HepG2 (cell line): Measurements from ENCODE around the gene SH3GL1. TPM values are rescaled to one million over a fixed set of nuclear protein-coding genes. Genes with fewer than 3 reads are reported as not detected.

Experiments
- ATF4 ChIP-seq, 2 experiments: fragments of 450-650 bp in 1 of 2; sonication (generic) in 1 of 2; formaldehyde crosslinking; IDR thresholded peaks; 2 replicates each; pipeline versions ENCODE4 v1.5.0 to v1.8.0; 2020 to 2022; ENCODE audit warnings: mild to moderate bottlenecking in 1 of 2, missing genetic modification reagents in 1 of 2
- BATF2 ChIP-seq: sonication (generic); formaldehyde crosslinking; IDR thresholded peaks from 2 replicates; pipeline ENCODE4 v1.8.0; 2022; ENCODE audit warnings: mild to moderate bottlenecking, missing genetic modification reagents, moderate library complexity
- CCDC6 ChIP-seq: sonication (generic); formaldehyde crosslinking; IDR thresholded peaks from 2 replicates; pipeline ENCODE4 v1.8.1; 2022; ENCODE audit warnings: mild to moderate bottlenecking, missing genetic modification reagents, moderate library complexity
- FOSL1 ChIP-seq: sonication (generic); formaldehyde crosslinking; IDR thresholded peaks from 2 replicates; pipeline ENCODE4 v1.9.0; 2021; ENCODE audit warnings: missing genetic modification reagents, borderline replicate concordance
- FOXA3 ChIP-seq: IDR thresholded peaks from 2 replicates; pipeline ENCODE4 v1.6.1; 2016; ENCODE audit warnings: missing genetic modification reagents, missing compliant biosample characterization
- FOXJ3 ChIP-seq: sonication (generic); formaldehyde crosslinking; IDR thresholded peaks from 2 replicates; pipeline ENCODE4 v1.4.0; 2020; ENCODE audit warnings: missing genetic modification reagents, mild to moderate bottlenecking, borderline replicate concordance
- FOXP1 ChIP-seq, 2 experiments: fragments of 450-650 bp in 1 of 2; IDR thresholded peaks; 2 replicates each; pipeline ENCODE4 v1.6.1; 2017 to 2018; ENCODE audit warnings: antibody characterized with exemption in 1 of 2
- GATAD1 ChIP-seq: IDR thresholded peaks from 2 replicates; pipeline ENCODE4 v1.6.1; 2016; ENCODE audit warnings: missing genetic modification reagents, missing compliant biosample characterization
- IRF9 ChIP-seq: sonication (generic); formaldehyde crosslinking; IDR thresholded peaks from 2 replicates; pipeline ENCODE4 v1.8.0; 2022; ENCODE audit warnings: missing genetic modification reagents, mild to moderate bottlenecking, borderline replicate concordance
- KAT2B ChIP-seq: fragments of 150-350 bp; IDR thresholded peaks from 2 replicates; pipeline ENCODE4 v1.6.1; 2014; ENCODE audit warnings: low read depth, low read length, borderline replicate concordance
- MED1 ChIP-seq: sonication (generic); formaldehyde crosslinking; IDR thresholded peaks from 2 replicates; pipeline ENCODE4 v1.4.0; 2020; ENCODE audit warnings: missing genetic modification reagents
- MIER2 ChIP-seq: IDR thresholded peaks from 2 replicates; pipeline ENCODE4 v1.6.1; 2016; ENCODE audit warnings: missing biosample characterization, missing genetic modification reagents
- PHF21A ChIP-seq: sonication (generic); formaldehyde crosslinking; IDR thresholded peaks from 2 replicates; pipeline ENCODE4 v1.5.0; 2020; ENCODE audit warnings: mild to moderate bottlenecking, missing genetic modification reagents
- POGK ChIP-seq: sonication (generic); formaldehyde crosslinking; conservative IDR thresholded peaks from 2 replicates; pipeline ENCODE4 v1.8.0; 2022; ENCODE audit warnings: mild to moderate bottlenecking, moderate library complexity, missing genetic modification reagents
- RAD21 ChIP-seq: fragments of 450-650 bp; formaldehyde crosslinking; IDR thresholded peaks from 2 replicates; pipeline ENCODE4 v1.5.0; 2020; ENCODE audit warnings: mild to moderate bottlenecking
- U2AF1 ChIP-seq: fragments of 200-400 bp; formaldehyde crosslinking; optimal IDR thresholded peaks from 2 replicates; pipeline ENCODE3; 2017; ENCODE audit warnings: mild to moderate bottlenecking, low read depth, low read length
- ZBTB34 ChIP-seq: sonication (generic); formaldehyde crosslinking; IDR thresholded peaks from 2 replicates; pipeline ENCODE4 v1.8.0; 2022; ENCODE audit warnings: mild to moderate bottlenecking, missing genetic modification reagents
- ZBTB4 ChIP-seq: sonication (generic); formaldehyde crosslinking; IDR thresholded peaks from 2 replicates; pipeline ENCODE4 v1.4.0; 2020; ENCODE audit warnings: missing genetic modification reagents, mild to moderate bottlenecking, borderline replicate concordance
- ZFP37 ChIP-seq: sonication (generic); formaldehyde crosslinking; IDR thresholded peaks from 2 replicates; pipeline ENCODE4 v1.4.0; 2020; ENCODE audit warnings: missing genetic modification reagents, borderline replicate concordance
- polyA plus RNA-seq, 8 experiments: library from polyadenylated mRNA; depleted of rRNA in 3 of 8; stranded (reverse) in 7 of 8; unstranded in 1 of 8; fragments of >200 nt; fragmentation: Illumina TruSeq in 4 of 8; extraction: Trizol in 4 of 8; gene quantifications; 2 replicates each; pipeline versions ENCODE4 v1.2.1 to v1.2.3, GENCODE V29; 2011 to 2016; ENCODE audit warnings: low read depth in 4 of 8, missing spikeins in 1 of 8, mixed read lengths in 1 of 8; ENCODE audit not compliant: insufficient read depth in 1 of 8
- total RNA-seq, 5 experiments: library from RNA; depleted of rRNA; stranded (reverse); fragments of >200 nt; fragmentation: Illumina TruSeq; extraction: Trizol; gene quantifications; 2 replicates each; pipeline ENCODE4 v1.2.3, GENCODE V29; 2016; ENCODE audit warnings: low read depth in 1 of 5

The SH3GL1 gene
- total and polyA plus RNA-seq, 2 of the 13 experiments (the other 11 are each of a cell fraction or from before 2014, with no cell fraction given): 33.0 to 45.1 TPM

GRCh38 chr19:4400135-4400936, at the start of gene SH3GL1 (continued):
- TF ChIP-seq POGK (CRISPR knock-in tag) (peak; percentile 90), CCDC6 (peak; percentile 89; the same call in 1 of the 2 replicates), PHF21A (CRISPR knock-in tag) (peak; percentile 59; the same call in 1 of the 2 replicates), GATAD1 (CRISPR knock-in tag) (peak; percentile 89), MIER2 (CRISPR knock-in tag) (0 out of 2 replicates have a peak, but pooled peaks have one; percentile 50), U2AF1 (no peak), FOSL1 (no peak), ZFP37 (CRISPR knock-in tag) (no peak), FOXJ3 (no peak), ZBTB4 (CRISPR knock-in tag) (no peak), BATF2 (CRISPR knock-in tag) (no peak), KAT2B (no peak), FOXA3 (CRISPR knock-in tag) (peak; percentile 77), FOXP1 (IDR thresholded peaks at IDR 0.05) (no peak), FOXP1 (CRISPR knock-in tag; IDR thresholded peaks at IDR 0.05) (no peak), ZBTB34 (no peak), ATF4 (CRISPR knock-in tag; IDR thresholded peaks at IDR 0.05) (peak in 1 of 2 experiments; percentile 78; a peak in 2 of 4 replicates), RAD21 (CRISPR knock-in tag) (peak; percentile 85; the same call in 1 of the 2 replicates), MED1 (CRISPR knock-in tag) (peak; percentile 76), IRF9 (CRISPR knock-in tag) (no peak; the same call in 1 of the 2 replicates)
